ENCODE data around the gene NT5DC4.

DNA sequence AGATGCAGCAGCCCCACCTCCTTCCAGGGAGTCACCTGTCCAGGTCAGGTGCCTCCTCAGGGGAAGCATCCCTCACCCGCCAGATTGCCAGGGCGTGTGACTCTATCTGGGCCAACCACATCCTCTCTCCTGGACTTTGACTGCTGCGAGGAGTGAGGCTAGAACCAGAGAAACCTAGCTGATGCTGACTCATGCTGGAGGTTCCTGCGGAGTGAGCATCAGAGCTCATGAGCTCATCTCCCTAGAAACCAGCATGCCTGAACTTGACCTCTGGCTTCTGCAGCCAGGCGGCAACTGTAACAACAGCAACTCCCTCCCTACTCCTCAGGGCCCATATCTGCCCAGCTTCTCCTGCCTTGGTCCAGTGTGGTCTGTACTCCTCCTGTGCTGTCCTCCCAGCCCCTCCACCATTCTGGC, 28.3 kb upstream of the NT5DC4 start:
- TF ChIP-seq, protein P1, sequence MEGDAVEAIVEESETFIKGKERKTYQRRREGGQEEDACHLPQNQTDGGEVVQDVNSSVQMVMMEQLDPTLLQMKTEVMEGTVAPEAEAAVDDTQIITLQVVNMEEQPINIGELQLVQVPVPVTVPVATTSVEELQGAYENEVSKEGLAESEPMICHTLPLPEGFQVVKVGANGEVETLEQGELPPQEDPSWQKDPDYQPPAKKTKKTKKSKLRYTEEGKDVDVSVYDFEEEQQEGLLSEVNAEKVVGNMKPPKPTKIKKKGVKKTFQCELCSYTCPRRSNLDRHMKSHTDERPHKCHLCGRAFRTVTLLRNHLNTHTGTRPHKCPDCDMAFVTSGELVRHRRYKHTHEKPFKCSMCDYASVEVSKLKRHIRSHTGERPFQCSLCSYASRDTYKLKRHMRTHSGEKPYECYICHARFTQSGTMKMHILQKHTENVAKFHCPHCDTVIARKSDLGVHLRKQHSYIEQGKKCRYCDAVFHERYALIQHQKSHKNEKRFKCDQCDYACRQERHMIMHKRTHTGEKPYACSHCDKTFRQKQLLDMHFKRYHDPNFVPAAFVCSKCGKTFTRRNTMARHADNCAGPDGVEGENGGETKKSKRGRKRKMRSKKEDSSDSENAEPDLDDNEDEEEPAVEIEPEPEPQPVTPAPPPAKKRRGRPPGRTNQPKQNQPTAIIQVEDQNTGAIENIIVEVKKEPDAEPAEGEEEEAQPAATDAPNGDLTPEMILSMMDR (conservative IDR thresholded peaks at IDR 0.05; ENCODE audit: low read depth, low read length) = no peak
- no peak; the same call in 1 of the 2 replicates for TF ChIP-seq POLR2A (IDR thresholded peaks at IDR 0.05; ENCODE audit: low read depth, low read length)
- TF ChIP-seq BHLHE40 (IDR thresholded peaks at IDR 0.05; ENCODE audit: low read depth, low read length) = peak; percentile 45; the same call in 1 of the 2 replicates
- peak; percentile 87 for TF ChIP-seq USF2 (IDR thresholded peaks at IDR 0.05; ENCODE audit: low read depth, low read length)
- TF ChIP-seq SMC3 (IDR thresholded peaks at IDR 0.05; ENCODE audit: low read depth, low read length) = no peak
- 0 out of 2 replicates have a peak, but pooled peaks have one; percentile 24 for TF ChIP-seq RFX5 (IDR thresholded peaks at IDR 0.05; ENCODE audit: low read depth, low read length)
- TF ChIP-seq CEBPB (IDR thresholded peaks at IDR 0.05; ENCODE audit: low read depth, low read length) = 0 out of 2 replicates have a peak, but pooled peaks have one; percentile 8
- TF ChIP-seq ELK1 (IDR thresholded peaks at IDR 0.05; ENCODE audit: borderline replicate concordance, low read depth, low read length) = no peak
- TF ChIP-seq RAD21 (IDR thresholded peaks at IDR 0.05; ENCODE audit: low read length) = no peak
- TF ChIP-seq MXI1 (IDR thresholded peaks at IDR 0.05; ENCODE audit: borderline replicate concordance, low read depth, low read length) = peak; percentile 53; the same call in 1 of the 2 replicates
- peak; percentile 78 for TF ChIP-seq MAFK (IDR thresholded peaks at IDR 0.05; ENCODE audit: low read depth, low read length)
- no peak for TF ChIP-seq CHD1 (IDR thresholded peaks at IDR 0.05; ENCODE audit: low read depth, low read length)
- TF ChIP-seq FOS (IDR thresholded peaks at IDR 0.05; ENCODE audit: low read depth, low read length) = peak; percentile 78
- peak; percentile 93 for TF ChIP-seq NFE2L2 (IDR thresholded peaks at IDR 0.05; ENCODE audit: low read depth, low read length)

Data from IMR-90 (cell line).